ENCODE data around the gene PUS3.

- TF ChIP-seq CTCF (IDR thresholded peaks at IDR 0.05 in 8 of 11, conservative IDR thresholded peaks at IDR 0.05 in 3 of 11) (no peak), POLR2AphosphoS5 (IDR thresholded peaks at IDR 0.05) (no peak)
Observed at GRCh38 chr11:125892994-125893393, 10.0 kb downstream of the PUS3 start.
